ENCODE results near the gene FGFR2. TPM values are rescaled to one million over a fixed set of nuclear protein-coding genes. Genes with fewer than 3 reads are reported as not detected.

The FGFR2 gene
- total RNA-seq, 1 donor from 2014 or later, result 15.3 TPM

- Mint-ChIP-seq H3K4me3 (ENCODE audit: unreplicated experiment) (no peak overlapping the region), H3K9me3 (ENCODE audit: unreplicated experiment) (no peaks in the 10 kb centered on the region), H3K27me3 (ENCODE audit: unreplicated experiment) (no peaks in the 10 kb centered on the region), H3K27ac (ENCODE audit: unreplicated experiment) (no peak overlapping the region), H3K4me1 (ENCODE audit: unreplicated experiment) (no peaks in the 10 kb centered on the region), H3K36me3 (ENCODE audit: low read depth, unreplicated experiment) (no peaks in the 10 kb centered on the region)
- no peak for DNase-seq (ENCODE audit: low spot score)
- no peak for TF ChIP-seq CTCF (IDR thresholded peaks at IDR 0.05; ENCODE audit: unreplicated experiment)
Observed at GRCh38 chr10:121448766-121449421, 149.3 kb downstream of the FGFR2 start.

DNA sequence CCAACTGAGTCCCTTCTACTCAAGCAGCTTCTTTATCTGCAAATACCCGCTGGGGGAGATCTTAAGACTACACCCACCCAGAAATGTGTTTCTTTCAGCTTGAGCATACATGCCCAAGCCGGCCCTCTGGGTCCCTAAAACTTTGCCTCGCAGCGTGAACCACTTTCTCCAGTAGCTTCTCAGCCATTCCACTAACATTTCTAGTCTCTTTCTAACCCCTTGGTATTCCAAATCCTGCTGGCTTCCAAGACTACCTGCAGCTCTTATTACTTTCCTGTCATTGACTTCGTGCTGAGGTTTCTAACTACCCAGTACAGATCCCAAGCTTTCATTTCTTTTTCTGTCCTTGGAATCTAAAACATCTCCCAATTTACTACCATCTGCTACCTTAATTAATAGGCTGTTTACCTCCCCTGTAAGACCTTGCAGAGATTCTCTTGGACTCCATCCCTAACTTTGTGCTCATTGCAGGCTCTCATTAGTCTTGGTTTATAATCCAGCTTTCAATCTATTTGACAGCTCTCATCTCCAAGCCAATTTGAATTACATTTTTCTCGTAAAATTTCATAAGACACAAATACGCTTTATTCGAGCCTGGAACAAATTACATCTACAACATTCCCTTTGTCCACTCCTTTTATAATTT lies 153.6 kb downstream of the FGFR2 start:
- H3K27me3 Mint-ChIP-seq (ENCODE audit: unreplicated experiment), result peaks cover 2% of the 10 kb centered on the region
- no peak for TF ChIP-seq CTCF (IDR thresholded peaks at IDR 0.05; ENCODE audit: unreplicated experiment)

GRCh38 chr10:121442086-121442935 lies 155.9 kb downstream of the FGFR2 start:
- no peak for DNase-seq (ENCODE audit: low spot score)
- H3K27ac Mint-ChIP-seq (ENCODE audit: unreplicated experiment), result no peak overlapping the region
- H3K9me3 Mint-ChIP-seq (ENCODE audit: unreplicated experiment), result no peaks in the 10 kb centered on the region
- peaks cover 4% of the 10 kb centered on the region for H3K4me1 Mint-ChIP-seq (ENCODE audit: unreplicated experiment)
- no peak for TF ChIP-seq CTCF (IDR thresholded peaks at IDR 0.05; ENCODE audit: unreplicated experiment)
- peaks cover 2% of the 10 kb centered on the region for H3K27me3 Mint-ChIP-seq (ENCODE audit: unreplicated experiment)
- no peak overlapping the region for H3K4me3 Mint-ChIP-seq (ENCODE audit: unreplicated experiment)
- no peaks in the 10 kb centered on the region for H3K36me3 Mint-ChIP-seq (ENCODE audit: low read depth, unreplicated experiment)

More for the DNA sequence above, 153.6 kb downstream of the FGFR2 start:
- H3K4me3 Mint-ChIP-seq (ENCODE audit: unreplicated experiment), result no peak overlapping the region
- H3K27ac Mint-ChIP-seq (ENCODE audit: unreplicated experiment), result no peak overlapping the region
- H3K9me3 Mint-ChIP-seq (ENCODE audit: unreplicated experiment), result no peaks in the 10 kb centered on the region
- no peaks in the 10 kb centered on the region for H3K36me3 Mint-ChIP-seq (ENCODE audit: low read depth, unreplicated experiment)
- H3K4me1 Mint-ChIP-seq (ENCODE audit: unreplicated experiment), result no peaks in the 10 kb centered on the region
- no peak for DNase-seq (ENCODE audit: low spot score)

DNA sequence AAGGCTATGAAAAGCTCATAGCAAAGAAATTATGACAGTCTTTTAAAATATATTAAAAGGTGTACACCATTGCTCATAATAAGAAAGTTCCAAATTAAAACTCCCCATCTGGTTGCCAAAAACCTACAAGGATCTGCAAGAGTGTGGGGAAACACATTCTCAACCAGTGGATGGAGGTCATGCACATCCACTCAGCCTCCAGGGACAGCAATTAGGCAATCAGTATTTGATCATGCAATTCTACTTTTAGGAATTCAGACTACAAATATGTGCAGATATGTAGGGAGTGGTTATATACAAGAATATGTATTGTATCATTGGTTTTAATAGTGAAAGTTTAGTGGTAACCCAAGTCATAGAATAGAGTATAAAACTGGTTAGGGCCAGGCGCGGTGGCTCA lies 157.8 kb downstream of the FGFR2 start:
- DNase-seq (ENCODE audit: low spot score), result no peak
- H3K27ac Mint-ChIP-seq (ENCODE audit: unreplicated experiment), result no peak overlapping the region
- peaks cover 17% of the 10 kb centered on the region for H3K4me1 Mint-ChIP-seq (ENCODE audit: unreplicated experiment)
- peaks cover 4% of the 10 kb centered on the region for H3K27me3 Mint-ChIP-seq (ENCODE audit: unreplicated experiment)
- no peaks in the 10 kb centered on the region for H3K36me3 Mint-ChIP-seq (ENCODE audit: low read depth, unreplicated experiment)
- no peaks in the 10 kb centered on the region for H3K9me3 Mint-ChIP-seq (ENCODE audit: unreplicated experiment)
- H3K4me3 Mint-ChIP-seq (ENCODE audit: unreplicated experiment), result no peak overlapping the region
- TF ChIP-seq CTCF (IDR thresholded peaks at IDR 0.05; ENCODE audit: unreplicated experiment), result no peak
